SU-DHL-6 (cell line): Measurements from ENCODE around the gene SETBP1.

Experiments
- CTCF ChIP-seq: fragments of 200-600 bp; sonication (generic); IDR thresholded peaks from one replicate; pipeline ENCODE4 v1.5.1; 2017; ENCODE audit warnings: antibody characterized with exemption, mild to moderate bottlenecking, low read length, moderate library complexity; ENCODE audit not compliant: insufficient read depth, poor library complexity, severe bottlenecking
- EZH2phosphoT487 ChIP-seq: fragments of 200-600 bp; sonication (generic), shearing (Covaris generic); conservative IDR thresholded peaks from 2 replicates; pipeline ENCODE4 v1.6.1; 2018; ENCODE audit warnings: mild to moderate bottlenecking, antibody characterized with exemption, low read length, moderate library complexity, mixed read lengths

DNA sequence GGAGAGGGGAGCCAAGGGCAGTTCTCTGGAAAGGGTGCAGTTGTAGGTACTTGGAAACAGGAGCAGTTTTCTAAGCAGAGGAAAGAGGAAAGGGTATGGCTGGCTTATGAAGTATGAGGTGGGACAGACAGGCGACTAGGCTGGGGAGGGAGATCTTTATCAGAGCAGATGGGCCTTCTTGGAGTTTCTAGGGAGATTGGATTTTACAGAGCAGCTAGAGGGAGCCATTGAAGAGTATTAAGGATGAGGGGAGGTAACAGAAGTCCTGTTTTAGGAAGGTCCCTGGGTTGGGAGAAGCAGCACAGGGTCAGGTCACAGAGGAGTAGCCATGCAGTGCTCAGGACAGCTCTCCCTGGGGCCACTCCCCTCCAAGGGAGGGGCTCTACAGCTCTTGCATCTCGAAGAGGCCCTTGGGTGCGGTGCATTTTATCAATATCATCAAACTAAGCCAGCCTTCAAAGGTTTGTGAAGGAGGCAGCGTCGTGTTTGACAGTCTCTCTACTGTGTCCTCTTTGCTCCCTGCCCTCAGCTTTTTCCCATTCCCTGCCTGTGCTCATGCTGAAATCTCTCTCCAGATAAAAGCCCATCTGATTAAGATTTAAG lies 154.3 kb downstream of the SETBP1 start:
- TF ChIP-seq CTCF (no peak), EZH2phosphoT487 (no peak)
